Measurements from ENCODE around the gene CASR.
A peak's percentile ranks its signal among the peaks of the same experiment; 100 is the strongest.

Gene CASR

DNA sequence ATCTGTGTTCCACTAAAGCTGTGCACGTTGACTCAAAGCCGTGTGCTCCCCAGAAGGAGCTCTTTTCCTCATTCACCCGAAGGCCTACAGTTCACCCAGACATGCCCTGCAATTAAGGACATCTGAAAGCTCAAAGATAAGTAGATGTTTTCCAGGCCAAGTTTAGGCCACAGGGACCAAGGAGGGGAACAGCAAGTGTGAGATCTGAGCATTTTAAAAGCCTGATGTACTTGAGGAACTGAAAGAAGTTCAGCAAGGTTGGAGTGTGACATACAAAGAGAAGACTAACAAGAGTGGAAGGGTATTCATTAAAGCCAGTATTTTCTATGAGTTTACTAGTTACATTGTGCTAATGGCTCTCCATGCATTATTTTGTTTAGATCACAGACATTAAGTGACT is 68.0 kb downstream of the CASR start:
- H3K4me3 ChIP-seq (ENCODE audit: low read depth in 1 of 5, low read length in 5 of 5), result no peak overlapping the region
- no peaks in the 10 kb centered on the region for H3K9me3 ChIP-seq (ENCODE audit: control insufficient read depth in 5 of 5, low read length in 5 of 5)
- peaks cover 0 to 14% (median 0%) of the 10 kb centered on the region in 5 donors for H3K4me1 ChIP-seq (ENCODE audit: control insufficient read depth in 5 of 5, insufficient read depth in 5 of 5, low read length in 5 of 5)
- no peaks in the 10 kb centered on the region for H3K36me3 ChIP-seq (ENCODE audit: control insufficient read depth in 5 of 5, insufficient read depth in 5 of 5, low read length in 5 of 5)
- H3K27ac ChIP-seq (ENCODE audit: low read depth, low read length), result no peak overlapping the region
- H3K27me3 ChIP-seq (ENCODE audit: control insufficient read depth in 5 of 5, insufficient read depth in 4 of 5, low read length in 5 of 5), result no peaks in the 10 kb centered on the region
- no peak overlapping the region for H3K9ac ChIP-seq (ENCODE audit: low read length in 5 of 5)

DNA sequence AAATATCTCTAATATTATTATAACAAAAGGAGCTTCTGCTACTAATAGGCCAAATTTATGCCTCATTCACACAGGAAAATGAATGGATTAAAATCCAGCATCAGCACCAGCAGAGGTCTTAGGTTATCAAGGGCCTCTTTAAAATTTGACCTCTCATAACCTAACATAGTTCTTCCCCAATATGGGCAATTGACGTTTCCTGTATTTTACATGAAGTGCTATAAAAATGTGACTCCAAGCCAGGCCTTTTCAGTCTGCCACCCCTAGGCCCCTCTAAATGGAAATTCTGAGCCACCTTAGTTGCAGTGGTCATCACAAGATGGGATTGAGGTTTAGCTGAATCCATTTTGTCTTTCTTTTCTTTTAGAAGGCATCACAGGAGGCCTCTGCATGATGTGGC is 70.1 kb downstream of the CASR start:
- Histone ChIP-seq H3K9me3 (ENCODE audit: control insufficient read depth in 5 of 5, low read length in 5 of 5) (no peaks in the 10 kb centered on the region), H3K9ac (ENCODE audit: low read length in 5 of 5) (no peak overlapping the region), H3K36me3 (ENCODE audit: control insufficient read depth in 5 of 5, insufficient read depth in 5 of 5, low read length in 5 of 5) (no peaks in the 10 kb centered on the region), H3K27me3 (ENCODE audit: control insufficient read depth in 5 of 5, insufficient read depth in 4 of 5, low read length in 5 of 5) (no peaks in the 10 kb centered on the region), H3K27ac (ENCODE audit: low read depth, low read length) (no peak overlapping the region), H3K4me1 (ENCODE audit: control insufficient read depth in 5 of 5, insufficient read depth in 5 of 5, low read length in 5 of 5) (peaks cover 0 to 4% (median 2%) of the 10 kb centered on the region in 5 donors), H3K4me3 (ENCODE audit: low read depth in 1 of 5, low read length in 5 of 5) (no peak overlapping the region)

DNA sequence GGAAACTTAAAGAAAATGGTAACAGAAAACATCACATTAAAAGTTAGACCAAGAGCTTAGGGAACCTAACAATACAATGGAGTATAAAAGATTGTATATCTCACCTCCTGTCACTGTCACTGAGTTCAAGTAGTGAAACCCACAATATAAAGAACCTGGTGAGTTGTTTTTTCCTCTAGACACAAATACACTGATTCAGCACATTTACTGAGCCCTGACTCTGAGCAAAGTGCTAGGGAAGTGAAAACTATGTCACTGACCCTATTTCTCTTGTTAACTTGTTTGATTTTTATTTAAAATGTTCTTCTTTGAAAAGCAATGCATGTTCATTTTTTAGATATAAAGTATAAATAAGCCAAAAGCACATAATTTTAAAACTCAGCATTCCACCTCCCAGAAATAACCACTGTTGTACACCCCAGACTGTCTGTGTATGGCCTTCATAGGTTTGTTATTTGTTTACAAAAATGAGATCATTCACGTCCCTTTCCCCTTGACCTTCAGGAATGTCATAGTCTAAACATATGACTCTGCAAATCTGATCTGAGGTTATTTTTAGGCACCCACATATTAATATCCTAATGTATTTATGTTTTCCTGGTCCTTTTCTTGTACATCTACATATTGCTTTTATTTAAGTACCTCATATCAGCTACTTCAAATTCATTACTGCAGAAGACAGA is 72.4 kb downstream of the CASR start:
- H3K9me3 ChIP-seq (ENCODE audit: control insufficient read depth in 5 of 5, low read length in 5 of 5), result no peaks in the 10 kb centered on the region
- H3K27ac ChIP-seq (ENCODE audit: low read depth, low read length), result no peak overlapping the region
- H3K4me3 ChIP-seq (ENCODE audit: low read depth in 1 of 5, low read length in 5 of 5), result no peak overlapping the region
- no peaks in the 10 kb centered on the region for H3K36me3 ChIP-seq (ENCODE audit: control insufficient read depth in 5 of 5, insufficient read depth in 5 of 5, low read length in 5 of 5)
- H3K9ac ChIP-seq (ENCODE audit: low read length in 5 of 5), result no peak overlapping the region
- H3K4me1 ChIP-seq (ENCODE audit: control insufficient read depth in 5 of 5, insufficient read depth in 5 of 5, low read length in 5 of 5), result peaks cover 0 to 9% (median 6%) of the 10 kb centered on the region in 5 donors
- H3K27me3 ChIP-seq (ENCODE audit: control insufficient read depth in 5 of 5, insufficient read depth in 4 of 5, low read length in 5 of 5), result no peaks in the 10 kb centered on the region

GRCh38 chr3:122257644-122258364 is 74.3 kb downstream of the CASR start:
- Histone ChIP-seq H3K27ac (ENCODE audit: low read depth, low read length) (no peak overlapping the region), H3K9me3 (ENCODE audit: control insufficient read depth in 5 of 5, low read length in 5 of 5) (no peaks in the 10 kb centered on the region), H3K4me3 (ENCODE audit: low read depth in 1 of 5, low read length in 5 of 5) (no peak overlapping the region), H3K27me3 (ENCODE audit: control insufficient read depth in 5 of 5, insufficient read depth in 4 of 5, low read length in 5 of 5) (no peaks in the 10 kb centered on the region), H3K4me1 (ENCODE audit: control insufficient read depth in 5 of 5, insufficient read depth in 5 of 5, low read length in 5 of 5) (peaks cover 0 to 9% (median 6%) of the 10 kb centered on the region in 5 donors), H3K9ac (ENCODE audit: low read length in 5 of 5) (no peak overlapping the region), H3K36me3 (ENCODE audit: control insufficient read depth in 5 of 5, insufficient read depth in 5 of 5, low read length in 5 of 5) (no peaks in the 10 kb centered on the region)

DNA sequence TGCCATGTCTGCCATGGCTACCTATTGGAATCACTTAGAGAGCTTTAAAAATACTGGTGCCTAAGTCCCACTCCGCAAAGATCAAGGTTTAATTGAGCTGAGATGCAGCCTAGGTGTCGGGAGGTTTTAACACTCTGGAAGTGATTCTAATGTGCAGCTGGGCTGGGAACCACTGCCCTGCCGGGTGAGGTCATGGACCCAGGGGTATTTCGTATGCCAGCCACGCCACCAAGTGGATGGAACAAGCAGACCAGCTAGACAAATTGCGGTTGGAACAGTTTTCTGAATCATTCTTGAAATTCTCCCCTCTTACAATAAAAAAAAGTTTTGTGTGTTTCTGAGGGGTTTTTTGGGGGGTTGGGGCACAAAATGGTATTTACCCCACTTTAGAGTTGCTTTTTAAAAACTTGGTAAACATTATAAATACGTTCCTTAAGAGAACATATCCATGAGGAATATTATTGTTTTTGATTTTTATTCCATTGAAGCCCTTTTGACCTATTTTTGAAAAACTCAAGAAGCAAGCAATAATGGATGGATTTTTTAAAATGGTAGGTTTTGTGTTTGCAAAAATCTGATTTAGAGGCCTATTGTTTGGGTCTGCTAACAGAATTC is 75.4 kb downstream of the CASR start:
- no peaks in the 10 kb centered on the region for H3K27me3 ChIP-seq (ENCODE audit: control insufficient read depth in 5 of 5, insufficient read depth in 4 of 5, low read length in 5 of 5)
- no peaks in the 10 kb centered on the region for H3K36me3 ChIP-seq (ENCODE audit: control insufficient read depth in 5 of 5, insufficient read depth in 5 of 5, low read length in 5 of 5)
- H3K9ac ChIP-seq (ENCODE audit: low read length in 5 of 5), result no peak overlapping the region
- H3K4me1 ChIP-seq (ENCODE audit: control insufficient read depth in 5 of 5, insufficient read depth in 5 of 5, low read length in 5 of 5), result peaks cover 0 to 9% (median 6%) of the 10 kb centered on the region in 5 donors
- no peak overlapping the region for H3K4me3 ChIP-seq (ENCODE audit: low read depth in 1 of 5, low read length in 5 of 5)
- no peaks in the 10 kb centered on the region for H3K9me3 ChIP-seq (ENCODE audit: control insufficient read depth in 5 of 5, low read length in 5 of 5)
- H3K27ac ChIP-seq (ENCODE audit: low read depth, low read length), result no peak overlapping the region

DNA sequence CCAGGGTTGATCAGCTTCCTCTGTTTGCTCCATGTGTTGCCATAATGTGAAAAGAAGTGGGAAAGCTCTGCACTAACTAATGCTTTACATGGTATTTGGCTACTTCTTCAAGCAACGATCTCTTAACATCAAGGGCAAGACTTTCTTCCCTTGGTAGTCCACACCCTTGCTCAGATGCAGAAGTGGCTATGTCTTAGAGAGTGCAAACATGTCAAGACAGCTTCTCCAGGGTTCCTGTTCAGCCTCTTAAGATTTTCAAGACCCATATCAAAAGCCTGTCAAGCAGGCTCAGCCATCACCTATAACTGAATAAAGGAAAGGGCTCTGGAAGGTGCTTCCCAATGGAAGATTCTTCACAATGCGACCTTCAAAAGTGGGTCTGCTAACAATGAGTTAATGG is 76.7 kb downstream of the CASR start:
- H3K4me1 ChIP-seq (ENCODE audit: control insufficient read depth in 5 of 5, insufficient read depth in 5 of 5, low read length in 5 of 5), result peaks cover 0 to 9% (median 6%) of the 10 kb centered on the region in 5 donors
- H3K9ac ChIP-seq (ENCODE audit: low read length in 5 of 5), result no peak overlapping the region
- no peaks in the 10 kb centered on the region for H3K9me3 ChIP-seq (ENCODE audit: control insufficient read depth in 5 of 5, low read length in 5 of 5)

GRCh38 chr3:122263058-122263457 is 79.6 kb downstream of the CASR start:
- Histone ChIP-seq H3K9ac (ENCODE audit: low read length in 5 of 5) (no peak overlapping the region), H3K36me3 (ENCODE audit: control insufficient read depth in 5 of 5, insufficient read depth in 5 of 5, low read length in 5 of 5) (no peaks in the 10 kb centered on the region), H3K4me3 (ENCODE audit: low read depth in 1 of 5, low read length in 5 of 5) (no peak overlapping the region), H3K27ac (ENCODE audit: low read depth, low read length) (no peak overlapping the region), H3K27me3 (ENCODE audit: control insufficient read depth in 5 of 5, insufficient read depth in 4 of 5, low read length in 5 of 5) (no peaks in the 10 kb centered on the region), H3K4me1 (ENCODE audit: control insufficient read depth in 5 of 5, insufficient read depth in 5 of 5, low read length in 5 of 5) (peaks cover 0 to 10% (median 6%) of the 10 kb centered on the region in 5 donors), H3K9me3 (ENCODE audit: control insufficient read depth in 5 of 5, low read length in 5 of 5) (no peaks in the 10 kb centered on the region)

More for the DNA sequence above, 76.7 kb downstream of the CASR start:
- Histone ChIP-seq H3K36me3 (ENCODE audit: control insufficient read depth in 5 of 5, insufficient read depth in 5 of 5, low read length in 5 of 5) (no peaks in the 10 kb centered on the region), H3K27me3 (ENCODE audit: control insufficient read depth in 5 of 5, insufficient read depth in 4 of 5, low read length in 5 of 5) (no peaks in the 10 kb centered on the region), H3K4me3 (ENCODE audit: low read depth in 1 of 5, low read length in 5 of 5) (no peak overlapping the region), H3K27ac (ENCODE audit: low read depth, low read length) (no peak overlapping the region)

GRCh38 chr3:122263974-122264588 is 80.6 kb downstream of the CASR start:
- no peaks in the 10 kb centered on the region for H3K36me3 ChIP-seq (ENCODE audit: control insufficient read depth in 5 of 5, insufficient read depth in 5 of 5, low read length in 5 of 5)
- H3K4me1 ChIP-seq (ENCODE audit: control insufficient read depth in 5 of 5, insufficient read depth in 5 of 5, low read length in 5 of 5), result peaks cover 0 to 6% (median 0%) of the 10 kb centered on the region in 5 donors
- no peak overlapping the region for H3K4me3 ChIP-seq (ENCODE audit: low read depth in 1 of 5, low read length in 5 of 5)
- H3K9me3 ChIP-seq (ENCODE audit: control insufficient read depth in 5 of 5, low read length in 5 of 5), result no peaks in the 10 kb centered on the region
- no peak overlapping the region for H3K27ac ChIP-seq (ENCODE audit: low read depth, low read length)
- H3K27me3 ChIP-seq (ENCODE audit: control insufficient read depth in 5 of 5, insufficient read depth in 4 of 5, low read length in 5 of 5), result no peaks in the 10 kb centered on the region
- H3K9ac ChIP-seq (ENCODE audit: low read length in 5 of 5), result no peak overlapping the region

- peak overlapping the region in 1 of 5 donors; percentile 13 for H3K4me3 ChIP-seq (ENCODE audit: low read depth in 1 of 5, low read length in 5 of 5)
- no peaks in the 10 kb centered on the region for H3K9me3 ChIP-seq (ENCODE audit: control insufficient read depth in 5 of 5, low read length in 5 of 5)
- H3K9ac ChIP-seq (ENCODE audit: low read length in 5 of 5), result no peak overlapping the region
- H3K27me3 ChIP-seq (ENCODE audit: control insufficient read depth in 5 of 5, insufficient read depth in 4 of 5, low read length in 5 of 5), result no peaks in the 10 kb centered on the region
- no peak overlapping the region for H3K27ac ChIP-seq (ENCODE audit: low read depth, low read length)
- no peaks in the 10 kb centered on the region for H3K36me3 ChIP-seq (ENCODE audit: control insufficient read depth in 5 of 5, insufficient read depth in 5 of 5, low read length in 5 of 5)
- peaks cover 0 to 6% (median 0%) of the 10 kb centered on the region in 5 donors for H3K4me1 ChIP-seq (ENCODE audit: control insufficient read depth in 5 of 5, insufficient read depth in 5 of 5, low read length in 5 of 5)
Observed at GRCh38 chr3:122265957-122266356, 82.5 kb downstream of the CASR start.
